Vagina (tissue), 2 donors: ENCODE measurements around the gene LIMS1.

Experiments used
- POLR2A ChIP-seq, 2 donors: fragments of 450-650 bp; IDR thresholded peaks; one replicate each; pipeline ENCODE4 v1.6.1; 2017; ENCODE audit warnings: antibody characterized with exemption in 2 of 2, mild to moderate bottlenecking in 2 of 2, moderate library complexity in 2 of 2
- TF ChIP-seq, protein P1 (sequence below), 3 experiments: fragments of 450-650 bp in 2 of 3; fragments of 200-600 bp in 1 of 3; sonication (generic) in 1 of 3; IDR thresholded peaks; one replicate each; pipeline ENCODE4 v1.5.1; 2017 to 2019; ENCODE audit warnings: antibody characterized with exemption in 3 of 3, mild to moderate bottlenecking in 2 of 3, moderate library complexity in 2 of 3

DNA sequence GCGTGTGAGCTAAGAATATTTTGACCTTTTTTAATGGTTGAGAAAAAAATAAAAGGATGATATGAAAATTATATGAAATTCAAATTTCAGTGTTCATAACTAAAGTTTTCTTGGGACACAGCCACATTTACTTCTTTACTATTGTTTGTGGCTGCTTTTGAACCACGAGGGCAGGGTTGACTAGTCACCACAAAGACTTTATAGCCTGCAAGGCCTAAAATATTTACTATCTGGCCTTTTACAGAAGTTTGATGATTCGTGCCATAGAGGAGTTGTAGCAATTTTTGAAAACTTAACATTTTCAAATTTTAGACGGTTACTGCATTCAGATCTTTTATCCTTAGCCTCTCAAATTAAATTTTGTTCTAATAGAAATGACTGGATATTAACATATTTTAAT is 69.9 kb downstream of the LIMS1 start:
- TF ChIP-seq, protein P1, sequence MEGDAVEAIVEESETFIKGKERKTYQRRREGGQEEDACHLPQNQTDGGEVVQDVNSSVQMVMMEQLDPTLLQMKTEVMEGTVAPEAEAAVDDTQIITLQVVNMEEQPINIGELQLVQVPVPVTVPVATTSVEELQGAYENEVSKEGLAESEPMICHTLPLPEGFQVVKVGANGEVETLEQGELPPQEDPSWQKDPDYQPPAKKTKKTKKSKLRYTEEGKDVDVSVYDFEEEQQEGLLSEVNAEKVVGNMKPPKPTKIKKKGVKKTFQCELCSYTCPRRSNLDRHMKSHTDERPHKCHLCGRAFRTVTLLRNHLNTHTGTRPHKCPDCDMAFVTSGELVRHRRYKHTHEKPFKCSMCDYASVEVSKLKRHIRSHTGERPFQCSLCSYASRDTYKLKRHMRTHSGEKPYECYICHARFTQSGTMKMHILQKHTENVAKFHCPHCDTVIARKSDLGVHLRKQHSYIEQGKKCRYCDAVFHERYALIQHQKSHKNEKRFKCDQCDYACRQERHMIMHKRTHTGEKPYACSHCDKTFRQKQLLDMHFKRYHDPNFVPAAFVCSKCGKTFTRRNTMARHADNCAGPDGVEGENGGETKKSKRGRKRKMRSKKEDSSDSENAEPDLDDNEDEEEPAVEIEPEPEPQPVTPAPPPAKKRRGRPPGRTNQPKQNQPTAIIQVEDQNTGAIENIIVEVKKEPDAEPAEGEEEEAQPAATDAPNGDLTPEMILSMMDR (IDR thresholded peaks at IDR 0.05) = no peak
- no peak for TF ChIP-seq POLR2A (IDR thresholded peaks at IDR 0.05)
